ENCODE measurements around the gene FGD2. TPM values are rescaled to one million over a fixed set of nuclear protein-coding genes. Genes with fewer than 3 reads are reported as not detected.

Gene FGD2
- total and polyA plus RNA-seq, 10 of the 15 experiments (the other 5 are each of a cell fraction or from before 2014, with no cell fraction given) = 5.2 to 88.1 (median 33.2) TPM

GRCh38 chr6:37018198-37019064, 13.0 kb downstream of the FGD2 start (continued):
- TF ChIP-seq RELB (IDR thresholded peaks at IDR 0.05; ENCODE audit: low read depth) (peak; percentile 65), CTCF (IDR thresholded peaks at IDR 0.05 in 2 of 3, conservative IDR thresholded peaks at IDR 0.05 in 1 of 3; ENCODE audit: control insufficient read depth in 2 of 3, extremely low read depth in 1 of 3, insufficient read depth in 1 of 3, low read depth in 3 of 3, low read length in 3 of 3) (peak; percentile 96 to 99 (median 97); a peak in 5 of 6 replicates), MTA2 (IDR thresholded peaks at IDR 0.05; ENCODE audit: low read depth) (no peak), ZNF687 (IDR thresholded peaks at IDR 0.05) (no peak), MLLT1 (IDR thresholded peaks at IDR 0.05) (peak; percentile 82), SKIL (IDR thresholded peaks at IDR 0.05; ENCODE audit: low read depth, poor library complexity, severe bottlenecking) (peak; percentile 27), SPI1 (IDR thresholded peaks at IDR 0.05; ENCODE audit: borderline replicate concordance, insufficient read depth, low read depth, low read length) (peak; percentile 37; the same call in 1 of the 2 replicates), RB1 (IDR thresholded peaks at IDR 0.05; ENCODE audit: borderline replicate concordance) (peak; percentile 21; the same call in 1 of the 2 replicates), ATF2 (IDR thresholded peaks at IDR 0.05; ENCODE audit: low read length) (no peak)
